RWPE1 (cell line): Measurements from ENCODE around the gene ERICH6.
A peak's percentile ranks its signal among the peaks of the same experiment; 100 is the strongest.

ENCODE experiments used
- CTCF ChIA-PET: fragments of 350-600 bp; sonication (Branson Sonifier 250); formaldehyde crosslinking; extraction: SDS; loops from one replicate; lab custom pipeline; 2021; lab: Yijun Ruan, JAX
- POLR2A ChIA-PET: fragments of 400-600 bp; formaldehyde crosslinking; extraction: SDS; loops from one replicate; lab custom pipeline; 2020; ENCODE audit warnings: antibody characterized with exemption; ENCODE audit not compliant: low non-redundant PET; lab: Yijun Ruan, JAX
- DNase-seq: peaks from one replicate; pipeline ENCODE4 v3.0.0; 2012; ENCODE audit warnings: low spot score
- H3K27ac ChIP-seq: fragments of 450-650 bp; 2 replicates; pipeline ENCODE4 v1.5.1; 2017
- TF ChIP-seq, protein P1 (sequence below): fragments of 450-650 bp; conservative IDR thresholded peaks from 2 replicates; pipeline ENCODE4 v1.5.1; 2017; ENCODE audit warnings: low read depth, mild to moderate bottlenecking

The ERICH6 gene

DNA sequence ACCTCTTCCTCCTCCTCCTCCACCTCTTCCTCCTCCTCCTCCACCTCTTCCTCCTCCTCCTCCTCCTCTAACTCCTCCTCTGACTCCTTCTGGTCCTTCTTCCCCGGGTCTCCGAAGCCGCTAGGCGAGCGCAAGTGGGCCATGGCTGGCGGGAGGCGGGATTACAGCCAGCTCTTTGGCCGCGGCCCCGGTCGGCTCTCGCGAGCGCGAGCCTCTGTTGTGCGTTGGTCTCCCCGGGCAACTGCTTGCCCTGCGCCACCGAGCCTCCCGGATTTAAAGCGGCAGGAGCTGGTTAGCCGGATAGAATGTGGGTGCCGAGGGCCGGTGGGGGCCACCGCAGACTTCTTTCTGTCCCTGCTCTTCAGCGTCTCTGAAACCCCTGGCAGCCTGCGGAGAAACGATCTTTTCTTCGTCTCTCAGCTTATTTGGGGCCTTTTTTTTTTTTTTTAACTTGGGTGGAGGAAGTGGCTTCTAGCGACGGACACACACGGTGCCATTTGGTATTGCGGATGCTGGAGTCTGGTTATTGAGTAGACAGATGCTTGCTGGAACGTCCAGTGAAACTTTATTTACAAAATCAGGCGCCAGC lies at the start of gene ERICH6:
TSS of gene ERICH6 (minus strand) at position 165 of the 589 bp plus-strand sequence. CDS start at position 143, 22 bp downstream.
- ChIA-PET CTCF (interaction anchor here (0.6 kb wide), 1 partner anchor 214 kb away, joined by 3 read pairs; no protein-coding TSS in a partner anchor), POLR2A (interaction anchor here (0.5 to 0.8 kb wide), 3 partner anchors 102 to 737 kb away, joined by 3 to 4 read pairs (median 3); no protein-coding TSS in a partner anchor)
- peak; percentile 92 for DNase-seq
- TF ChIP-seq, protein P1, sequence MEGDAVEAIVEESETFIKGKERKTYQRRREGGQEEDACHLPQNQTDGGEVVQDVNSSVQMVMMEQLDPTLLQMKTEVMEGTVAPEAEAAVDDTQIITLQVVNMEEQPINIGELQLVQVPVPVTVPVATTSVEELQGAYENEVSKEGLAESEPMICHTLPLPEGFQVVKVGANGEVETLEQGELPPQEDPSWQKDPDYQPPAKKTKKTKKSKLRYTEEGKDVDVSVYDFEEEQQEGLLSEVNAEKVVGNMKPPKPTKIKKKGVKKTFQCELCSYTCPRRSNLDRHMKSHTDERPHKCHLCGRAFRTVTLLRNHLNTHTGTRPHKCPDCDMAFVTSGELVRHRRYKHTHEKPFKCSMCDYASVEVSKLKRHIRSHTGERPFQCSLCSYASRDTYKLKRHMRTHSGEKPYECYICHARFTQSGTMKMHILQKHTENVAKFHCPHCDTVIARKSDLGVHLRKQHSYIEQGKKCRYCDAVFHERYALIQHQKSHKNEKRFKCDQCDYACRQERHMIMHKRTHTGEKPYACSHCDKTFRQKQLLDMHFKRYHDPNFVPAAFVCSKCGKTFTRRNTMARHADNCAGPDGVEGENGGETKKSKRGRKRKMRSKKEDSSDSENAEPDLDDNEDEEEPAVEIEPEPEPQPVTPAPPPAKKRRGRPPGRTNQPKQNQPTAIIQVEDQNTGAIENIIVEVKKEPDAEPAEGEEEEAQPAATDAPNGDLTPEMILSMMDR: no peak
- peak within 1 kb of the TSS; percentile 74 for H3K27ac ChIP-seq

DNA sequence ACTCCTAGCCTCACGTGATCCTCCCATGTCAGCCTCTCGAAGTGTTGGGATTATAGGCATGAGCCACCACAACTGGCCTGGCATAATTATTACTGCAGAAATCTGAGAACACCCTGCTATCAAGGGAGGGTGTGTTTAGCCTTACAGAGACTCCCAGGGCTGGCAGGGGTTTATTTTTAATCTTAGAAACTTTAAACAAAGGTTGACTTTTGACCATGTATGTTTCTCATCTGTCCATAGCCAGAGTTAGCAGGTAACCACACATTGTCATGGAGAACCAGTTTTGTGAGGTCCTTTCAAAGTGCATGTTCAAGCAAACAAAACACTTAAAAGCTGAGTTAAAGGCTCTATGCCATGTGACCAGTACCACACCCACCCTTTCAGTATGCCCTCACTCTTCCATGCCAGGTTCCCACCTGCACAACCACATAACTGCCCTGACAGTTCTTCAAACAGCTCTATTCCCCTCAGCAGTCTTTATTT lies 48.1 kb upstream of the ERICH6 start:
- POLR2A ChIA-PET: no interaction called here
- CTCF ChIA-PET: interaction anchor here (1.4 kb wide), 1 partner anchor 10 kb away, joined by 5 read pairs; no protein-coding TSS in a partner anchor
- no peak for DNase-seq
- no peak overlapping the region for H3K27ac ChIP-seq
- TF ChIP-seq, protein P1: no peak

DNA sequence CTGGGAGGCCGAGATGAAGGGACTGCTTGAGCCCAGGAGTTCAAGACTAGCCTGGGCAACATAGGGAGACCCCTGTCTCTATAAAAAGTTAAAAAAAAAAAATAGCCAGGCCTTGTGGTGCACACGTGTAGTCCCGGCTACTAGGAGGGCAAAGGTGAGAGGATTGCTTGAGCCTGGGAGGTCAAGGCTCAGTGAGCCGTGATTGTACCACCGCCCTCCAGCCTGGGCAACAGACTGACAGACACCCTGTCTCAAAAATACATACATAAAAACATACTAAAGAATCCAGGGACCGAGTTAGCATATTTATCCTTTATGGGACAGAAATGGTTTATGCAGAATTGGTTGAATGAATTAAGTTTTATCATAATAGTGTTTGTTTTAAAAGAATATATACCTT lies 45.5 kb upstream of the ERICH6 start:
- TF ChIP-seq, protein P1: no peak
- DNase-seq: no peak
- no peak overlapping the region for H3K27ac ChIP-seq
- POLR2A ChIA-PET: no interaction called here
- CTCF ChIA-PET: no interaction called here

DNA sequence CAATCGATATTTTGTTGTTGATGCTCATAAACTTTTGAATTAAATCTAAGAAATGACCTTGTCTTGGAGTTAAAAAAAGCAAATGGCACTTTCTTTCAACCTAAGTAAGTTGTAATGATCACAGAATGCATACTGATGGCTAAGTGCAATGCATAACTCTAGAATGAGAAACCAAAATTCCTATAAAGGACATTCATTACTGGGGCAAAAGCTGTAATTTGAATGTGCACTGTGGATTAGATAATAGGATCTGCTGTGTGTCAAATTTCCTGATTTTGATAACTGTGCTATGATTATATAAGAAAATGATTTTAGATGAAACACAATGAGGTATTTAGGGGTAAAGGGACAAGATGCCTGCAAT lies 44.9 kb upstream of the ERICH6 start:
- TF ChIP-seq, protein P1: no peak
- CTCF ChIA-PET: no interaction called here
- no peak for DNase-seq
- POLR2A ChIA-PET: no interaction called here
- no peak overlapping the region for H3K27ac ChIP-seq

DNA sequence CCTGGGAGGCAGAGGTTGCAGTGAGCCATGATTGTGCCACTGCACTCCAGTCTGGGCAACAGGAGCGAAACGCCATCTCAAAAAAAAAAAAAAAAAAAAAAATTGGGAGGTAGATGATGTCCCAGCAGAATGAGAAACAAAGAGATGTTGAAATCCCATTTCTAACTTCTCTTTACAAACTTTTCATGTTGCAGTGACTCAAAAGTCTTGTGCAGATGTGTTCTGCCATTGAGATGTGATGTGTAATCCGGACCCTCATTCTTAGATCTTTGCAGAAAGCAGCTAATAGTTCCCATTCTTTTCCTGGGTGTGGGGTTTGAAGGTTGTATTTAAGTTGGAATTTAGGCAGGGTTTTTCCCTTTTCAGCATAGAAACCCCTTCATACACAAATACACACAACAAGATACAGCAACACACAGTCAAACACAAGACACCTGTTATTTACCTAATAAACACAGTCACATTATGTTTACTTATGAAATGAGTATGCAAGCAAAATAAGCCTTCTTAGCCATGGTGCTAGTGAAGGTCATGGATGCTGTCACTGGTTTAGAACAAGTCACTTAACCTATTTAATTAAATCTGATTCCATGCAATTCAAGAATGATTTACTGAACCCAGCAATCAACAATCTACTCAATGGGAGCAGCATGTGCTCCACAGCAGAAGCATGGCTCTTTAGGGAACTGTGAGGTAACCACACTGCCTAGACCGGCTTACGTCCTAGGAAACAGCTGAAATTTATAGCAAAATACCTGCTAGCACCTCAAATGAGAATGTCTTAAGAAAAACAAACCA lies 44.4 kb upstream of the ERICH6 start:
- TF ChIP-seq, protein P1: no peak
- ChIA-PET CTCF (interaction anchor here (0.7 kb wide), 1 partner anchor 42 kb away, joined by 6 read pairs; no protein-coding TSS in a partner anchor), POLR2A (no interaction called here)
- no peak for DNase-seq
- H3K27ac ChIP-seq: no peak overlapping the region

DNA sequence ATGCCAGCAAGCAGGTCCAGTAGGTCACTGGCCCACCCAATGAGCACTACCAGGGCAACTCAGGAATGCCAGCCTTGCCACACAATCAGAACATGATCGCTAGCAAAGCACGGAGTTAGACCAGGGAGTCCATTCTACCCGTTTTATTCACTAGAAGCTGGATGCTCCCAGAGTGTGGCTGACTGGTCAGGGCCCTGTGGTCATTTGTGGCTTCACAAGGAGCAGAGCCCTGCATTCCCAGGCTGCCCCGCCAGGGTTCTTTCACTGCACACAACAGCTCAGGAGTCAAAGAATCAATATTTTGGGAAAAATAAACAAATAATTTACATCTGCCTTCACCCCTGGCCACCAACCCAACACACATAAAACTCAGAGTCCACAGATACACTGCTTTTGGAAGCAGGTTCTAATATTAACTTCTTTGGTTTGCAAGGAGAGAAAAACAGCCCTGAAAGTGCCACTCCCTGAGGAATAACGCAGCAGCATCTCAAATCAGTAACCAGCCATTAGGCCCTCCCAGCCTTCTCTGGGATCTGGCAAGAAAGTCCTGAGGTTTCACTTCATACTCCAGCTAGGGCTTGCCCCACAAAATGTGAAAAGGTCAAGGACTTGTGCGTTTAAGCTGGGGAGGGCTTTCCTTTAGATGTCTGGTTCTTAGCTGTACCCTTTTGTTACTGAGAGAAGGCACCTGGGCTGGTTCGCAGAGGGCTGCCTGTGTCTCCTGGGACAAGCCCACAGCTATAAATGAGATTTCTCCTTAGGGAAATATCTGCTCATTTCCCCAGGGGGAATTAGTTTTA lies 43.3 kb upstream of the ERICH6 start:
- TF ChIP-seq, protein P1: no peak
- CTCF ChIA-PET: no interaction called here
- POLR2A ChIA-PET: no interaction called here
- no peak overlapping the region for H3K27ac ChIP-seq
- no peak for DNase-seq
